ENCODE data around the gene MYH14.

DNA sequence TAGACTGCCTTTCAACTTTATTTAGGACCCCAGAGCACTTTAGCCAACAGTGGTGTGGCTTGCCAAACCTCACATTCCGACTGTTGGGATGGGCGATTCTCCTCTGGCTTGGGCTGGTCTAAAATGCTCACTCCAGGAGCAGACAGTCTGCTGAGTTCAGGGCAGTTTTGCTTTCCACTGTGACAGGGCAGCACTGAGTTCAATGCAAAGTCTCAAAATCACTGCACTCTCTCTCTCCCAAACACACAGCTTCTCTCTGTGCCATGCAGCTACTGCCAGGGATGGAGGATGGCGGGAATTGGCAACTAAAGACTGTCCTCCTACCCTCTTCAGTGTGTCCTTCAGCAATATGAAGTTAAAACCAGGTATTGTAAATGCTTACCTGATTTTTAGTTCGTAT lies 148.8 kb downstream of the MYH14 start:
- TF ChIP-seq CHD1 (IDR thresholded peaks at IDR 0.05; ENCODE audit: low read depth, low read length) (no peak), FOS (IDR thresholded peaks at IDR 0.05; ENCODE audit: low read depth, low read length) (no peak), CEBPB (IDR thresholded peaks at IDR 0.05; ENCODE audit: low read depth, low read length) (no peak)
- TF ChIP-seq, protein P1, sequence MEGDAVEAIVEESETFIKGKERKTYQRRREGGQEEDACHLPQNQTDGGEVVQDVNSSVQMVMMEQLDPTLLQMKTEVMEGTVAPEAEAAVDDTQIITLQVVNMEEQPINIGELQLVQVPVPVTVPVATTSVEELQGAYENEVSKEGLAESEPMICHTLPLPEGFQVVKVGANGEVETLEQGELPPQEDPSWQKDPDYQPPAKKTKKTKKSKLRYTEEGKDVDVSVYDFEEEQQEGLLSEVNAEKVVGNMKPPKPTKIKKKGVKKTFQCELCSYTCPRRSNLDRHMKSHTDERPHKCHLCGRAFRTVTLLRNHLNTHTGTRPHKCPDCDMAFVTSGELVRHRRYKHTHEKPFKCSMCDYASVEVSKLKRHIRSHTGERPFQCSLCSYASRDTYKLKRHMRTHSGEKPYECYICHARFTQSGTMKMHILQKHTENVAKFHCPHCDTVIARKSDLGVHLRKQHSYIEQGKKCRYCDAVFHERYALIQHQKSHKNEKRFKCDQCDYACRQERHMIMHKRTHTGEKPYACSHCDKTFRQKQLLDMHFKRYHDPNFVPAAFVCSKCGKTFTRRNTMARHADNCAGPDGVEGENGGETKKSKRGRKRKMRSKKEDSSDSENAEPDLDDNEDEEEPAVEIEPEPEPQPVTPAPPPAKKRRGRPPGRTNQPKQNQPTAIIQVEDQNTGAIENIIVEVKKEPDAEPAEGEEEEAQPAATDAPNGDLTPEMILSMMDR (conservative IDR thresholded peaks at IDR 0.05; ENCODE audit: low read depth, low read length): no peak

Measured in IMR-90 (cell line).